GM19328 (cell line): ENCODE data around the gene TRAFD1.

Experiments used
- ATAC-seq: cut with Tn5 transposase; IDR thresholded peaks from one replicate; pipeline ENCODE4 v1.9.1; 2021; ENCODE audit warnings: mild to moderate bottlenecking, moderate library complexity; ENCODE audit not compliant: unreplicated experiment

The TRAFD1 gene

GRCh38 chr12:112115259-112116045, 9.9 kb upstream of the TRAFD1 start:
- ATAC-seq, result no peak

DNA sequence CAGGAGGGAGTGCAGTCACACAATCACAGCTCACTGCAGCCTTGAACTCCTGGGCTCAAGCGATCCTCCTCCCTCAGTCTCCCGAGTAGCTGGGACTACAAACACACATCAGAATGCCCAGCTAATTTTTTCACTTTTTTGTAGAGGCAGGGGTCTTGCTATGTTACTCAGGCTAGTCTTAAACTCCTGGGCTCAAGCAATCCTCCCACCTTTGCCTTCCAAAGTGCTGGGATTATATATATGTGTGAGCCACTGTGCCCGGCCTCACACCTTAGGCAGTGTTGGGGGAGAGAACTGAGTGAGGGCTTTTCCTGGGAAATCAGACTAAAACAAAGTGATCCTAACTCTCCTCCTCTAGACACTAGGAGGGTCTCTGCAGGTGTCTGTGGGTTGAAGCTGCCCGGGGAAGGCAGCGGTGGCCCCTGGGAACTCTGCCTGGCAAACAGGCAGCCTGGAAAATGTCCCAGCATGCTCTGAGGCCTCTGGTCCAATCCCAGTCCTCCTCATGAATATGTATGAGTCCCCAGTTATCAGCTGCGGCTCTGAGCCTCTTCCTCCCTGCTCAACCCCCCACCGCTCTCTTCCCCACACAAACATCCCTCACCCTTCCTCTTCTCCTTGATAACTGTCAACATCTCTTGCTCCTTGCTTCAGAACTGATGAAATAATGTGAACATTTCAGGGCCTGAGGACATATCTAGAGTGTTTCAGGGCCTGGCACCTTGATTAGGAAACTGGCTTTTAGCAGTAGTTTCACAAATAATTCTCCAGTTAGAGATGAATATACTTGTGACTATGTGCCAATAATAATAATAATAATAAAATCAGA, 8.9 kb upstream of the TRAFD1 start:
- ATAC-seq, result no peak

DNA sequence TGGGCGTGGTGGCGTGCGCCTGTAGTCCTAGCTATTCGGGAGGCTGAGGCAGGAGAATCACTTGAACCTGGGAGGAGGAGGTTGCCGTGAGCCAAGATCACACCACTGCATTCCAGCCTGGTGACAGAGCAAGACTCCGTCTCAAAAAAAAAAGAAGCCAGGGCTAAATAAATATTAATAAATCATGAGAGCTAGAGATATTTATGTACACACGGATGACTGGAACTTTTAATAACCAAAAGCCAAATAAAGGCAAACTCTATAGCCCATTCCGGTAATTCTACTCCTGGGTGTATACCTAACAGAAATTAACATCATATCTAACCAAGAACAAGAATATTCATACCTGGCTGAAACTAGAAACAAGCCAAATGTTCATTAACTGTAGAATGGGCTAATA, 7.7 kb upstream of the TRAFD1 start:
- ATAC-seq, result no peak

DNA sequence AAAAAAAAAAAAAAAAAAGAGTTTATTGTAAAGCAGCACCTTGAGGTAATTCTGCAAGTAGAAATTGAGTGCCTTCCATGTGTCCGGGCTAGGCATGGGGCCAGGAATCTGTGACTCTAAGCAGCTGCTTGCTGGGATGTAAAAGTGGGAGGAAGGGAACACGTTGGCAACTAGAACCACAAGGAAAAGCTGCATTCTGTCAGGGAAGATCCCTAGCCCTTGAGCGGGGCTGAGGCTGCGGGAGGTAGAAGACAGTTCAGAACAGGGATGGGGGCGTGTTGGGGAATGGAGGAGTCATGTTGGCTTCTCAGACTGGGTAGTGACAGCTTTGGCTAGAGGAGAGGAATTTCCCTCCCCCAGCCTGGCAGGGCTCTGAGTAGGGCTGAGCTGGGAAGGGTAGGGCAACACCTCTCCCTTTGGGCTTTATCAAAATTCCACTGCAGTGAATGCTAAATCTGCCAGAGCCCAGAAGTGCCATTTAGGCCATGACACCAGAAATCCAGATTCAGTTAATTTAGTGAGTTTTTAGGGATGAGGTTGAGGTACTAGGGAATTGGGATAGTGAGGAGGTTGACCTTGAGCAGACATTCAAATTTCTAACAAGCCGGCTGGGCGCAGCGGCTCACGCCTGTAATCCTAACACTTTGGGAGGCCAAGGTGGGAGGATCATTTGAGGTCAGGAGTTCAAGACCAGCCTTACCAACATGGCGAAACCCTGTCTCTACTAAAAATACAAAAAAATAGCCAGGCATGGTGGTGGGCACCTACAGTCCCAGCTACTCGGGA, 3.4 kb upstream of the TRAFD1 start:
- no peak for ATAC-seq

- ATAC-seq, result no peak
These were observed 2.3 kb upstream of the TRAFD1 start for GRCh38 chr12:112122823-112123690.

- ATAC-seq, result no peak
These were observed 476 bp upstream of the TRAFD1 start for GRCh38 chr12:112124918-112125249.

DNA sequence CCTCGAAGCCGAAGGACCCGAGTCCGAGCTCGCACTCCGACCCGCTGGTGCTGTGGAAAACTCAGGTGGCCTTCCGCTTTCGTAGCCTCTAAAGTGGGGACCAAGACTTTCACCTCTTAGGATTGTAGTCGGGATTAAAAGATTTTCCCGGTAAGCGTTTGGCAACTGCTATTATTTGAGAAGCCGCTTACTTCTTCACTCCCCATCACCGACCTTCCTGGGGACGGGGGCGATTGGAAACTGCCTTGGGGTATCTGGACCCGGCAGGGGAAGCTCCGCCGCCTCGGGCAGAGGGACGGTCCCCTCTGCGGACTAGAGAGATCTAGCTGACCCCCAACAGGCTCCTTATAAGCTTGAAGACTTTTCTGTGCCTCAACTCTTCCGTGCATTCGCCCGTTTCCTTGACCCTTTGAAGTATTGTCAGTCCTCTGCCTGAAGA, 659 bp downstream of the TRAFD1 start:
- no peak for ATAC-seq

GRCh38 chr12:112126911-112127310, 1.6 kb downstream of the TRAFD1 start:
- no peak for ATAC-seq

DNA sequence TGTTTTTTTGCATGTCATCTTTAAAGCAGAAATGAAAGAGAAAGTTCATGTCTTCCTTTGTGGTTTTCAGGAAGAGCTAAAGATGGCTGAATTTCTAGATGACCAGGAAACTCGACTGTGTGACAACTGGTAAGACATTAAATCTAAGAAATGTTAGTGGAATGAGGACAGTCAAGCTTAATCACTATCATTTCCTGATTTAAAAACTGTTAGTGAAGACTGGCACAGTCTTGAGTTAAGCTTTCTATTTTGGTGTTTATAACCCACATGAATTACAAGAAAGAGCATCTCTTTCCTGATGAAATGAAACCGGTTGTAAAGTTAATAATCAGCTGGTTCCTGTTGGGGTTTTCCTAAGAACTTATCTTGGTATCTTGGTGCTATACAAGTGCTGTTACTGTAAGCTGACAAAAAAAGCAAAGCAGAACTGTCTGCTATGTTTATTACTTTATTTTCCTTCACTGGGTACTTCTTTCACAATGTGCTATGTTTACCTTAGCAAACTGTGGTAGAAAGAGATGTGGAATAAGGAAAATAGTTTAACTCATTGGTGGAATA, 5.2 kb downstream of the TRAFD1 start:
- ATAC-seq, result no peak

DNA sequence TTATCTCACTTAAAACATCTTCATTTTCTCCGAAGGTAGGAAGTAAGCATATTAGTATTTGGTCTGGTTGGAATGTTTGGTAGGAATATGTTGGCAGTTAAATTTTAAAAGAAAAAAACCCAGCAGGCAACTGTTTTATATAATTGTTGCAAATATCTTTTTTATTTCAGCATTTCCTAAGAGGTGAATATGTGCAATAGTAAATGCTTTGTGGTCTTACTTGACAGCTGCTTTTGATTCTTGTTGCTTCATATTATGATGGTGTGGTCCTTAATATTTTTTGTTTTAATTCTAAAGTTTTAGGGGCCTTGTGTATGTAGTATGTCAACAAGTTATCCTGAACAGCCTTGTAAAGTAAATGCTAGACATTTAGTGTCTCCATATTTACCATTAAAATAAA, 6.3 kb downstream of the TRAFD1 start:
- ATAC-seq, result no peak

DNA sequence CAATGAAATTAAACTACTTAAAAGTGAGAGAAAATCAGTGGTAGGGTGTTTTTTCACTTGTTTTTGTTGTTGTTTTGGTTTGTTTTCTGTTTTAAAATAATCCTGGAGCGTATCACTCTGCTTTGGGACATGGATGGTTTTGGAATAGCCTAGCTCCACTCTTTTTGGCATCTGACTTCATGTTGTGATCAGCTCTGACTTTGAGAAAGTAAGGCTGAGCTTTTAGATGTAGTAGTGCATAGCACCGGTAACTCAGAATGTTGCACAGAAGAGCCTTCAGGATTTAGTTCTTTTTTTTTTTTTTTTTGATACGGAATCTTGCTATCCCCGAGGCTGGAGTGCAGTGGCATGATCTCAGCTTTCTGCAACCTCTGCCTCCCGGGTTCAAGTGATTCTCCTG, 8.1 kb downstream of the TRAFD1 start:
- no peak for ATAC-seq

- ATAC-seq, result no peak
These were observed 9.4 kb downstream of the TRAFD1 start for GRCh38 chr12:112134731-112135130.

- ATAC-seq, result no peak
These were observed 15.4 kb downstream of the TRAFD1 start for GRCh38 chr12:112140728-112141127.

GRCh38 chr12:112146123-112146522, 20.8 kb downstream of the TRAFD1 start:
- ATAC-seq, result no peak

GRCh38 chr12:112148031-112148513, 22.7 kb downstream of the TRAFD1 start:
- no peak for ATAC-seq

DNA sequence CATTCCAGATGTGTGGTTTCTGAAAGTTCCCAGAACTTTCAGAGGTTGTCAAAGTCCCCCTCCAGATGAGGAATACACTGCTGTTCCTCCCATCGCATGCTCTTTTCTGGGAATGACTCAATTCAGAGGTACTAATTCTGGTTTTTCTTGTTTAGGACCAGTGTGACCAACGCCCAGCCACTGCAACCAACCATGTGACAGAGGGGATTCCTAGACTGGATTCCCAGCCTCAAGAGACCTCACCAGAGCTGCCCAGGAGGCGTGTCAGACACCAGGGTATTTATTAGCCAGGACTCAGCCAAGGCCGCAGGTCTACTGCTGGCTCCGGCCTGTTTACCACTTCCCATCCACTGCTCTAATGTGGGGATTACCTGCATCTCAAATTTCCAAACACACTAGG, 24.2 kb downstream of the TRAFD1 start:
- no peak for ATAC-seq

GRCh38 chr12:112151766-112152541, 26.6 kb downstream of the TRAFD1 start:
- no peak for ATAC-seq

- no peak for ATAC-seq
These were observed 28.0 kb downstream of the TRAFD1 start for GRCh38 chr12:112153181-112153892.

DNA sequence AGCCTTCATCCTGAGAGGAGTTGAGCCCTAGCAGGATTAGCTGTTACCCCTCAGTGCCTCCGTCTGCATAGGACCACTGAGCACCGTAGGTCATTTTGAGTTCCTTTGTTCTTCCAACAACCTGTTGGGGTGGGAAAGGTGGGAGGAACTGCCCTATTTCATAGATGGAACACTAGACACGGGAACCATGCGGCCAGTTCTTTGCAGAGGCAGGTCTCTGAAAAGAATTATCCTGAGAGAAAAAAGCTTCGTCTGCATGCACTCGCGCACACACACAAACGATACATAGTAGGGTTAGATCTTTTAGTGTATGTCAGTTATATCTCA, 28.5 kb downstream of the TRAFD1 start:
- ATAC-seq, result no peak
